Neural cell (in vitro differentiated cells): ENCODE measurements around the gene SNX13. TPM values are rescaled to one million over a fixed set of nuclear protein-coding genes. Genes with fewer than 3 reads are reported as not detected.

Experiments
- H2AFZ ChIP-seq: fragments of 200-600, 300-800 bp; sonication (generic), shearing (Covaris generic); 2 replicates; pipeline ENCODE4 v1.6.0; 2014; ENCODE audit warnings: low read depth, mild to moderate bottlenecking, antibody characterized with exemption, low read length, moderate library complexity
- H3F3A ChIP-seq: fragments of 200-600 bp; shearing (Covaris generic); 2 replicates; pipeline ENCODE4 v1.6.1; 2016; ENCODE audit warnings: mild to moderate bottlenecking, moderate library complexity, mixed read lengths, antibody characterized with exemption, low read length; ENCODE audit not compliant: insufficient read depth, poor library complexity, severe bottlenecking
- H3K27ac ChIP-seq: fragments of 200-600, 300-800 bp; sonication (generic), shearing (Covaris generic); 2 replicates; pipeline ENCODE4 v1.5.1; 2014; ENCODE audit warnings: mild to moderate bottlenecking, low read length, moderate library complexity
- H3K27me3 ChIP-seq: fragments of 300-800, 200-600 bp; sonication (generic), shearing (Covaris generic); 2 replicates; pipeline ENCODE4 v1.6.0; 2014; ENCODE audit warnings: mild to moderate bottlenecking, low read depth, low read length, moderate library complexity; ENCODE audit not compliant: insufficient read depth
- H3K36me3 ChIP-seq: fragments of 300-800, 200-600 bp; sonication (generic), shearing (Covaris generic); 2 replicates; pipeline ENCODE4 v1.5.1; 2014; ENCODE audit warnings: mild to moderate bottlenecking, antibody characterized with exemption, low read length, moderate library complexity; ENCODE audit not compliant: insufficient read depth
- H3K4me2 ChIP-seq: fragments of 300-800, 200-600 bp; sonication (generic), shearing (Covaris generic); 2 replicates; pipeline ENCODE4 v1.6.0; 2014; ENCODE audit warnings: mild to moderate bottlenecking, low read length
- H3K4me3 ChIP-seq: fragments of 300-800, 200-600 bp; sonication (generic), shearing (Covaris generic); 2 replicates; pipeline ENCODE4 v1.5.1; 2014; ENCODE audit warnings: mild to moderate bottlenecking, low read length, moderate library complexity
- H3K79me2 ChIP-seq: fragments of 200-600 bp; shearing (Covaris generic); replicated peaks from 2 replicates; pipeline ENCODE4 v1.6.0; 2014; ENCODE audit warnings: mild to moderate bottlenecking, low read length, moderate library complexity; ENCODE audit not compliant: insufficient read depth
- H3K9ac ChIP-seq: fragments of 300-800, 200-600 bp; sonication (generic), shearing (Covaris generic); 2 replicates; pipeline ENCODE4 v1.6.1; 2016; ENCODE audit warnings: mild to moderate bottlenecking, low read length, mixed read lengths
- H3K9me2 ChIP-seq: fragments of 200-600 bp; shearing (Covaris generic); 2 replicates; pipeline ENCODE4 v1.6.1; 2016; ENCODE audit warnings: mild to moderate bottlenecking, low read length, mixed read lengths; ENCODE audit not compliant: insufficient read depth
- H3K9me3 ChIP-seq: fragments of 200-600, 300-800 bp; sonication (generic), shearing (Covaris generic); 2 replicates; pipeline ENCODE4 v1.6.1; 2016; ENCODE audit warnings: mild to moderate bottlenecking, mixed run types, low read length, moderate library complexity, mixed read lengths
- H4K20me1 ChIP-seq: fragments of 200-600 bp; shearing (Covaris generic); 2 replicates; pipeline ENCODE4 v1.6.1; 2016; ENCODE audit warnings: mild to moderate bottlenecking, mixed run types; ENCODE audit not compliant: insufficient read depth
- CTCF ChIP-seq: fragments of 450-650 bp; IDR thresholded peaks from 2 replicates; pipeline ENCODE4 v1.5.1; 2014; ENCODE audit warnings: antibody characterized with exemption, mild to moderate bottlenecking, moderate library complexity; ENCODE audit not compliant: poor library complexity, severe bottlenecking
- EP300 ChIP-seq: fragments of 450-650 bp; conservative IDR thresholded peaks from 2 replicates; pipeline ENCODE4 v1.6.1; 2014; ENCODE audit warnings: antibody characterized with exemption, mild to moderate bottlenecking, moderate library complexity; ENCODE audit not compliant: poor library complexity, severe bottlenecking
- EZH2 ChIP-seq: fragments of 200-600, 300-800 bp; shearing (Covaris generic), sonication (generic); IDR thresholded peaks from 2 replicates; pipeline ENCODE4 v1.6.1; 2014; ENCODE audit warnings: antibody characterized with exemption, low read length, borderline replicate concordance, mild to moderate bottlenecking; ENCODE audit not compliant: insufficient read depth, poor library complexity, severe bottlenecking
- MXI1 ChIP-seq: fragments of 450-650 bp; conservative IDR thresholded peaks from 2 replicates; pipeline ENCODE4 v1.6.1; 2014; ENCODE audit warnings: antibody characterized with exemption, mild to moderate bottlenecking; ENCODE audit not compliant: poor library complexity, severe bottlenecking
- POLR2AphosphoS5 ChIP-seq: IDR thresholded peaks from 2 replicates; pipeline ENCODE4 v1.6.1; 2012
- RAD21 ChIP-seq: fragments of 450-650 bp; conservative IDR thresholded peaks from 2 replicates; pipeline ENCODE4 v1.6.1; 2014; ENCODE audit warnings: antibody characterized with exemption, mild to moderate bottlenecking, moderate library complexity
- SMC3 ChIP-seq: fragments of 450-650 bp; conservative IDR thresholded peaks from 2 replicates; pipeline ENCODE4 v1.6.1; 2014; ENCODE audit warnings: antibody characterized with exemption, mild to moderate bottlenecking, moderate library complexity; ENCODE audit not compliant: poor library complexity
- TAF1 ChIP-seq: IDR thresholded peaks from 2 replicates; pipeline ENCODE4 v1.6.1; 2012; ENCODE audit warnings: low read depth
- polyA plus RNA-seq: library from polyadenylated mRNA; depleted of rRNA; stranded (reverse); fragments of >200 nt; gene quantifications from 2 replicates; pipeline ENCODE4 v1.2.3, GENCODE V29; 2014
- TF ChIP-seq, protein P1 (sequence below): IDR thresholded peaks from 2 replicates; pipeline ENCODE4 v1.6.1; 2012; ENCODE audit warnings: borderline replicate concordance

SNX13 gene
- polyA plus RNA-seq, 1 donor from 2014 or later, result 50.6 TPM

DNA sequence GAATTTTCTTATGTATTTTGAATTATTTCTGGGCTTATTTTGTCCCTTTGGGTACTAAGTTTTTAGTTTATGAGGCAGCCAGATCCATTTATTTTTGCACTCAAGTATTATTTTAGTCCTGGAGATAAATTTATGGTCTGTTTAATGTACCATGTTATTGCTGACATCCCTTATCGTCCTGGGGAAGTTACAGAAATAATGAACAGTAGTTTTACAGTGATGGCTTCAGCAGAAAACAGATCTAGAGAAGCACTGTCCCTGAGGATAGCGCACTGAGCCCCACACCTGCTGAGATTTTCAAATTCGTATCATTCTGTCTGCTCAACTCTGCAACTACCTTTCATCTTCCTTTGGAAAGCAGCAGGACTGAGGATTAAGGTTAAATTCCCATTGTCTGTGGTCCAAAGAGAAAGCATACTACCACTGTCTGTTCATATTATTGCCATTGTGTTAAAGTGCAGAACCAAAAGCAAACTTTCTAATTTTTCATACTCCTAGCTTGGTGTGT, 168.3 kb downstream of the SNX13 start:
- Histone ChIP-seq H3F3A (no peaks in the 10 kb centered on the region), H3K27ac (no peak overlapping the region), H3K9me3 (no peaks in the 10 kb centered on the region), H3K79me2 (no peaks in the 10 kb centered on the region), H3K9me2 (no peaks in the 10 kb centered on the region), H3K36me3 (no peaks in the 10 kb centered on the region), H3K9ac (no peak overlapping the region), H3K27me3 (no peaks in the 10 kb centered on the region), H3K4me3 (no peak overlapping the region), H2AFZ (no peak overlapping the region), H4K20me1 (no peaks in the 10 kb centered on the region), H3K4me2 (no peak overlapping the region)
- TF ChIP-seq, protein P1, sequence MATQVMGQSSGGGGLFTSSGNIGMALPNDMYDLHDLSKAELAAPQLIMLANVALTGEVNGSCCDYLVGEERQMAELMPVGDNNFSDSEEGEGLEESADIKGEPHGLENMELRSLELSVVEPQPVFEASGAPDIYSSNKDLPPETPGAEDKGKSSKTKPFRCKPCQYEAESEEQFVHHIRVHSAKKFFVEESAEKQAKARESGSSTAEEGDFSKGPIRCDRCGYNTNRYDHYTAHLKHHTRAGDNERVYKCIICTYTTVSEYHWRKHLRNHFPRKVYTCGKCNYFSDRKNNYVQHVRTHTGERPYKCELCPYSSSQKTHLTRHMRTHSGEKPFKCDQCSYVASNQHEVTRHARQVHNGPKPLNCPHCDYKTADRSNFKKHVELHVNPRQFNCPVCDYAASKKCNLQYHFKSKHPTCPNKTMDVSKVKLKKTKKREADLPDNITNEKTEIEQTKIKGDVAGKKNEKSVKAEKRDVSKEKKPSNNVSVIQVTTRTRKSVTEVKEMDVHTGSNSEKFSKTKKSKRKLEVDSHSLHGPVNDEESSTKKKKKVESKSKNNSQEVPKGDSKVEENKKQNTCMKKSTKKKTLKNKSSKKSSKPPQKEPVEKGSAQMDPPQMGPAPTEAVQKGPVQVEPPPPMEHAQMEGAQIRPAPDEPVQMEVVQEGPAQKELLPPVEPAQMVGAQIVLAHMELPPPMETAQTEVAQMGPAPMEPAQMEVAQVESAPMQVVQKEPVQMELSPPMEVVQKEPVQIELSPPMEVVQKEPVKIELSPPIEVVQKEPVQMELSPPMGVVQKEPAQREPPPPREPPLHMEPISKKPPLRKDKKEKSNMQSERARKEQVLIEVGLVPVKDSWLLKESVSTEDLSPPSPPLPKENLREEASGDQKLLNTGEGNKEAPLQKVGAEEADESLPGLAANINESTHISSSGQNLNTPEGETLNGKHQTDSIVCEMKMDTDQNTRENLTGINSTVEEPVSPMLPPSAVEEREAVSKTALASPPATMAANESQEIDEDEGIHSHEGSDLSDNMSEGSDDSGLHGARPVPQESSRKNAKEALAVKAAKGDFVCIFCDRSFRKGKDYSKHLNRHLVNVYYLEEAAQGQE, result no peak
- no peak for TF ChIP-seq CTCF
- no peak for TF ChIP-seq EP300
- TF ChIP-seq TAF1, result no peak
- TF ChIP-seq POLR2AphosphoS5, result no peak
- TF ChIP-seq EZH2, result no peak
- no peak for TF ChIP-seq SMC3
- TF ChIP-seq RAD21, result no peak
- TF ChIP-seq MXI1, result no peak

DNA sequence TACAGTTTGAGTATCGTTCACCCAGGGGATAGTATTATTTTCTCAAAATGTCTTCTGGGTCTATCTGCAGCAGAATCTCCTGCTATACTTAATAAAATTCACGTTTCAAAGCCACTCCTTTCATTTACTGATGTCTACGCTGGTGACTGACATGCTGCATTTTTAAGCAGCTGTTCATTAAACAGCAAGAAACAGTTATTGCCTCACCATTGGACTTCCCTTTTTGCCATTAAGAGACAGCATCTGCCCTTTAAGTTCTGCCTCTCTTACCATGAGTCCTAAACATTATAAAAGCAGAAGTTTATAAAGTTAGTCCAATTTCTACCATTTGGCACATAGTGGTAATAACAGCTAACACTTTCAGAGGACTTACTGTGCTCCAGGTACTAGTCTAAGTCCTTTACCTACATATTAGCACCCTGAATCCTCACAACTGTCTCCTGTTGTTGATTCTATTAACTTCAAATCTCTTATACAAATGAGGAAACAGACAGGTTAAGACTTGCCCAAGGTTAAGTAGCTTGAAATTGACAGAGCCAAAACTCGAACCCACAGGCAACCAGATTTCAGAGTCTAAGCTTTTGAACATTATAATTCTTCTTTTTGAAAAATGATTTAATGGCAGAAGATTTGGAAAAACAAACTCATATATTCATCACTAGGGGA, 169.5 kb downstream of the SNX13 start:
- no peaks in the 10 kb centered on the region for H3F3A ChIP-seq
- H3K9ac ChIP-seq, result no peak overlapping the region
- H3K4me2 ChIP-seq, result no peak overlapping the region
- no peaks in the 10 kb centered on the region for H3K36me3 ChIP-seq
- TF ChIP-seq RAD21, result no peak
- no peak for TF ChIP-seq CTCF
- no peak for TF ChIP-seq EZH2
- no peak for TF ChIP-seq EP300
- TF ChIP-seq MXI1, result no peak
- TF ChIP-seq POLR2AphosphoS5, result no peak
- no peak for TF ChIP-seq TAF1
- no peak for TF ChIP-seq SMC3
- TF ChIP-seq, protein P1, result no peak
- H3K9me2 ChIP-seq, result no peaks in the 10 kb centered on the region
- H2AFZ ChIP-seq, result no peak overlapping the region
- no peaks in the 10 kb centered on the region for H3K79me2 ChIP-seq
- no peak overlapping the region for H3K4me3 ChIP-seq
- H3K9me3 ChIP-seq, result no peaks in the 10 kb centered on the region
- H3K27ac ChIP-seq, result no peak overlapping the region
- H3K27me3 ChIP-seq, result no peaks in the 10 kb centered on the region
- no peaks in the 10 kb centered on the region for H4K20me1 ChIP-seq
